GM21786 (cell line): ENCODE measurements around the gene AMTN.

ENCODE experiments used
- ATAC-seq: cut with Tn5 transposase; IDR thresholded peaks from one replicate; pipeline ENCODE4 v1.9.1; 2021; ENCODE audit not compliant: unreplicated experiment

AMTN gene

DNA sequence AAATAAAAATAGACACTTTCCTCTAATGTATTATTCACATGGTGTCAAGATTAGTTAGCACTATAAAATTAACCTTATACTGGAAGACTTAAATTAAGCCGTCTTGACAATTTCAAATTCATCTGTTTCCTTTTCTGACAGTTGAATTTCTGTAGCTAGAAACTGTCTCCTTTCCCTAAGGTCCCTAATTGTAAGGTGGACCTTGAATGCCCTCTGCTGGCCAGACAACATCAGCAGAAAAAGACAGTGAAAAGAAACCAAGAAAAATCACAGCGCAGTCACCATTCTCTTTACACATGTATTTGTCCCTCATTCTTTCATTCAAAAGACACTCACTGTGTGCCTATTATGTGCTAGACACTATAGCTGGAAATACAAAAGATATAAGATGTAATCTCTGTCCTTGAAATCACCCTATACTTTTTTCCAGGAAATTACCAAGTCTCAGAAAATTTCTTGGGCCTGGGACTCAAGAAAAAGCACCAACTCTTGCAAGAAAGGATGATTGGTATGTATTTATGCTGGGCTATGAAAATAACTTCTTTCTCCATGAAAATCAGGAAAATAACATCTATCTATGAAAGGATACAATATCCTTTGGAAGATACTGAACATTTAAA, 41.0 kb downstream of the AMTN start:
- peak; percentile 74 for ATAC-seq

DNA sequence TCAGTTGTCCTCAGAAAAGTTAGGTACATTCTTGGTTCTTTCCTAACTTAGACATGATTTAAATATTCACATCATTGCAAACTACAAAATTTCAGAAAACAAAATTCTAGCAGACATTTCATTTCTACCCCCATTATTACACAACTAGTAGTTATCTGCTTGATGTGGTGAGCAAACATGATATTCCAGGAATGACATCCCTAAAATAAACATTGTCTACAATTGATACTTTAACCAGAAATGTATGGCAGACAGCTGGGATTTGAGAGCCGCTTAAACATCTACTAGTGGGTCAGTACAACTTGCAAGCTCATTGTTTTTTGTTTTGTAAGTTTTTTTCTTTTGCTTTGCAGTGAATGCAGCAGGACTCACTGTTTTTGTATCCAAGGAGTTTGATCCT, 41.6 kb downstream of the AMTN start:
- no peak for ATAC-seq

DNA sequence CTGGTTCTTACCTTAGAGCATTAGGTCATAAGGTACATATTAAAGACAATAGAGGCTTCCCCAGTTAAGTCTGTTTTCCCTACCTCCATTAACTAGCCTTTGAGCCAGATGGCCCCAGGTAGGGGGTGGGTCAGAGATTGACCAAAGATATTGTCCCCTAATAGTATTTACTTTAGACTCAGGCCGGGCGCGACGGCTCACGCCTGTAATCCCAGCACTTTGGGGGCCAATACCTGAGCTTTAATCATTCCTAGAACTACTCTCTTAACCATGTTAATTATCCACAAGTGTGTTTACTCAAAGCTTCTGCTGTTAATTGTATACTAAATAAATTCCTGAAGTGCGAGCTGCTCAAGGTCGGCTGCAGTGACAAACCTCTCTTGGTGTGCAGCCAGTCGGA, 45.7 kb downstream of the AMTN start:
- ATAC-seq, result no peak

DNA sequence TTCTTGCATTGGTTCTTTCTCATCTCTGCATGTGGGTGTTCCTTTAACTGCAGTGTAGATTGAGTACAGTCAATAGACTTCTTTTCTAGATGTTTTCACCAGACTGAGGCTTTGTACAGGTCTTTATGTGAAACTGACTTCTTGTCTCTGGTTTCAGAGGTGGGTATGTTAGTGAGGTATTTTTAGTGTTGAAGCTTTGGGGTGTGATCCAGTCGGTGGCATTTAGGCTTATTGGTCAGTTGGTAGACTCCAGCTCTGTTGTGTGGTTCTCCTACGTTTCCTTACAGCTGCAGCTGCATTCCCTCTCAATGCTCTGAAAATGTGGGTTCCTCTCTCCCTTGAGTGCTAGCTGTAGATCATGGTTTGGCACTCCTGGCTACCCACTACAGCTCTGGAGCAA, 52.4 kb downstream of the AMTN start:
- ATAC-seq, result no peak

DNA sequence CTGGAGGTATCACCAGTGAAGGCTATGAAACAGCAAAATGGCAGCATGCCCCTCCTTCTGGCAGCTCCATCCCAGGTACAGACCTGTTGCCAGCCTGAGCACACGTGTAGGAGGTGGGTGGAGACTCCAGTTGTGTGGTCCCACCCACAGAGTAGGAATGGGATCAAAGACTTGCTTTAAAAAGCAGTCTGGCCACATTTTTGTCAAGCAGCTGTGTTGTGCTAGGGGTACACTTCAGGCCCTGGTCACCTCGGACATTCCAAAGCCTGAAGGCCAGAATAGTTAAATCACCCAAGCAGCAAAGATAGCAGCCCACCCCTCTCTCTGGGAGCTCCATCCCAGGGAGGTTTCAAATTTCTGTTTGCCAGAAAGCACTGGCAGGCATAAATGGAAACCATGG, 53.4 kb downstream of the AMTN start:
- ATAC-seq, result no peak

DNA sequence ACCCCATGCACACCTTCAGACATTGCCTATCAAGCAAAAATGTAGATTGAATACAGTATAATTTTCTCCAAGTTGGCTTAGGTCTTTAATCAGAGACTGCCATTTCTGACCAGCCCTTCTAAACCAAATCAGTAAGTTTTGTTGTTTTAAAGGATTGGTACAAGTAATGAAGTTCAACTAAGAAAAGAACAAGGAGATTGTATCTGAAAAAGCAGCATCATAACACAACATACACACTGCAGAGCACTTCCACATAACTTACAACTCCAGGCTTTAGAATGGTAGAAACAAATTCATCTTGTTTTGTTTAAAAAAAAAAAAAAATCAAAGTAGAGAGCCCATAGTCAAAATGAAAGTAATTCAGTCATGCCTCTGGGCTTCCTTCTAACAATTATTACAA, 57.6 kb downstream of the AMTN start:
- no peak for ATAC-seq

DNA sequence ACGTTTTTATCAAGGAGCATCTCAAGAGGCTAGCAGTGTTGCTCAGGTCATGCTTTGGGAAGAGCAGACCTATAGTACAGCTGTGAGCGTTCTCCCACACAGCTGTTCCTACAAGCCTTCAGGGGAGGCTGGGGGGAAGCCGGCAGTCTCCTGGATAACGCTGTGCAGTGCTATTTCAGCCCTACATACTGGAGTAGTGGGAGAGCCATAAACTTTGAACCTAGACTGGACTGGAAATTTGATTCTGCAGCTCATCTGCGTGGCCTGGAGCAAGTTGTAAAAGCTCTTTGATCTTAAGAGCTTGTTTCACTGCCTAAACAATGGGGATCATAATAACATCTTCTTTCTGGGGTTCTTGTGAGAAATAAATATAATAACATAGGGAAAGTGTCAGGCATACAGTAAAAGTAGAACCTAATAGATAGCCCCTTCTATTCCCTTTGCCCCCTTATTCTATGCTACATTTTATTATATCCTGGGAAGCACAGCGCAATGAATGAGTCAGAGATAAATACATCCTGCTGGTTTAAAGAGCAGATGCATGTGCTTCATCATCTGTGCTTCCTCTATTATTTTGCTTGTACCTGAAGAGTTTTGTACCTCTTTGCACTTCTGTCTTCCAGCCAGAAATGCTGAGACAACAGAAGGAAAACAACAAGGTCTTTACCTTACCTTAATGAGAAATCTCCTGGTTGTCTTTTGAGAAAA, 59.0 kb downstream of the AMTN start:
- ATAC-seq, result no peak

DNA sequence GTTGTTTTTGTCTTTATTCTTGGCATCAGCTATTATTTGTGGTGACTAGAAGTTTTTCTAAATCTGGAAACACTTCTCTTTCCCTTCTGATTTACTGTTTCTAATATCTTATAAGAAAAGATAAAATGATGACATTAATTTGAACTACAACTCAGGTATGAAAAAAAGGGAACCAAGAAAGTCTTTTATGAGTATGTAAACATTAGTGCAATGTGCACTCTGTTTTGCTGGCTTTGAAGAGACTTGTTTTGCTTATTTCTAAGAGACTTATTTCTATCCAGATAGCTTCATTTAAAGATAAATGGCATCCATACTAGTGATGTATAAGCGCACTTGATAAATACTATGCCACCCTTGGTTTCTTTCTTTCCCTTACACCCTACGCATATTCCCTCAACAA, 63.6 kb downstream of the AMTN start:
- no peak for ATAC-seq
